ENCODE measurements around the gene LRRC56. TPM values are rescaled to one million over a fixed set of nuclear protein-coding genes. Genes with fewer than 3 reads are reported as not detected.

Gene LRRC56
- total and polyA plus RNA-seq, 2 of the 13 experiments (the other 11 are each of a cell fraction or from before 2014, with no cell fraction given) = 0.11 to 0.29 TPM

- TF ChIP-seq HOXD1 (CRISPR knock-in tag; IDR thresholded peaks at IDR 0.05) (no peak), NCOA5 (CRISPR knock-in tag; IDR thresholded peaks at IDR 0.05) (no peak), ZFX (CRISPR knock-in tag; IDR thresholded peaks at IDR 0.05; ENCODE audit: low read depth) (peak; percentile 84), NFE2 (CRISPR knock-in tag; IDR thresholded peaks at IDR 0.05) (no peak), ZNF235 (CRISPR knock-in tag; IDR thresholded peaks at IDR 0.05; ENCODE audit: borderline replicate concordance) (no peak), MTF2 (CRISPR knock-in tag; IDR thresholded peaks at IDR 0.05; ENCODE audit: borderline replicate concordance) (no peak), ZBTB40 (IDR thresholded peaks at IDR 0.05) (no peak), ZBTB40 (CRISPR knock-in tag; IDR thresholded peaks at IDR 0.05) (peak; percentile 42; the same call in 1 of the 2 replicates), FOXC1 (CRISPR knock-in tag; IDR thresholded peaks at IDR 0.05; ENCODE audit: borderline replicate concordance) (no peak), PLSCR1 (CRISPR knock-in tag; IDR thresholded peaks at IDR 0.05; ENCODE audit: borderline replicate concordance) (no peak), FOXM1 (CRISPR knock-in tag; IDR thresholded peaks at IDR 0.05) (no peak), HMGXB3 (CRISPR knock-in tag; IDR thresholded peaks at IDR 0.05; ENCODE audit: borderline replicate concordance) (no peak), NFATC3 (CRISPR knock-in tag; IDR thresholded peaks at IDR 0.05) (no peak)
Observed at GRCh38 chr11:569158-569885, 32.0 kb downstream of the LRRC56 start (continued).
